Activated CD8-positive, alpha-beta T cell treated with anti-CD3 and anti-CD28 coated beads, Interleukin-2, amount 10 ng/mL, durations not matched to agents 7 days and 5 days (primary cell): ENCODE results near the gene RTN3. TPM values are rescaled to one million over a fixed set of nuclear protein-coding genes. Genes with fewer than 3 reads are reported as not detected.

Experiments
- ATAC-seq: fragments of 150-1000 bp; cut with Tn5 transposase; one replicate; pipeline ENCODE4 v1.10.0; 2021; ENCODE audit warnings: moderate library complexity
- CTCF ChIA-PET: fragments of 350-600 bp; sonication (Branson Sonifier 250); formaldehyde crosslinking; loops from one replicate; lab custom pipeline; 2021; ENCODE audit warnings: antibody characterized with exemption; lab: Charles Lee
- POLR2A ChIA-PET: fragments of 350-600 bp; sonication (Branson Sonifier 250); formaldehyde crosslinking; loops from one replicate; lab custom pipeline; 2021; ENCODE audit warnings: antibody characterized with exemption; lab: Charles Lee
- DNase-seq: peaks from one replicate; pipeline ENCODE4 v3.0.0-alpha.2; 2020
- H3K27ac Mint-ChIP-seq: one replicate; pipeline ENCODE4 v1.8.0; 2021; ENCODE audit warnings: mild to moderate bottlenecking, mixed read lengths
- H3K27me3 Mint-ChIP-seq: one replicate; pipeline ENCODE4 v1.8.0; 2021; ENCODE audit warnings: low read depth, mixed read lengths
- H3K36me3 Mint-ChIP-seq: one replicate; pipeline ENCODE4 v1.8.0; 2021; ENCODE audit warnings: low read depth, mixed read lengths
- H3K4me1 Mint-ChIP-seq: one replicate; pipeline ENCODE4 v1.8.0; 2021; ENCODE audit warnings: low read depth, mixed read lengths
- H3K4me3 Mint-ChIP-seq: one replicate; pipeline ENCODE4 v1.8.0; 2021; ENCODE audit warnings: mild to moderate bottlenecking, mixed read lengths
- H3K9me3 Mint-ChIP-seq: one replicate; pipeline ENCODE4 v1.8.0; 2022; ENCODE audit warnings: mixed read lengths; ENCODE audit not compliant: insufficient read depth
- total RNA-seq, 2 experiments: library from RNA; stranded (reverse); gene quantifications; one replicate each; pipeline ENCODE4 v1.2.3, GENCODE V29; 2021

Gene RTN3
- total RNA-seq, 2 experiments from 2014 or later, result 62.2 to 62.4 TPM

- ChIA-PET CTCF (interaction anchor here (1.7 kb wide), 1 partner anchor 9 kb away, joined by 4 read pairs; no protein-coding TSS in a partner anchor), POLR2A (no interaction called here)
- Mint-ChIP-seq H3K36me3 (no peaks in the 10 kb centered on the region), H3K4me1 (peaks cover 15% of the 10 kb centered on the region), H3K4me3 (no peak overlapping the region), H3K27ac (no peak overlapping the region), H3K27me3 (peaks cover 3% of the 10 kb centered on the region), H3K9me3 (no peaks in the 10 kb centered on the region)
- DNase-seq (no peak), ATAC-seq (no peak)
Observed at GRCh38 chr11:63764679-63765647, 83.7 kb downstream of the RTN3 start.

- POLR2A ChIA-PET, result interaction anchor here (0.9 kb wide), 1 partner anchor 94 kb away, joined by 3 read pairs; the partner anchor contains the start of gene ATL3
- no peaks in the 10 kb centered on the region for H3K36me3 Mint-ChIP-seq
Observed at GRCh38 chr11:63765688-63766241, 84.5 kb downstream of the RTN3 start.

GRCh38 chr11:63766531-63767235 lies 85.4 kb downstream of the RTN3 start:
- H3K27ac Mint-ChIP-seq, result no peak overlapping the region
- DNase-seq (no peak), ATAC-seq (no peak)
- no peaks in the 10 kb centered on the region for H3K9me3 Mint-ChIP-seq
- ChIA-PET POLR2A (interaction anchor here (0.9 kb wide), 2 partner anchors 95 to 125 kb away, joined by 3 read pairs; partner anchors contain the start of gene ATL3), CTCF (interaction anchor here (1.0 to 3.5 kb wide), 6 partner anchors 10 to 179 kb away, joined by 3 to 30 read pairs (median 4); no protein-coding TSS in a partner anchor)
- no peaks in the 10 kb centered on the region for H3K36me3 Mint-ChIP-seq
- H3K4me1 Mint-ChIP-seq, result peaks cover 15% of the 10 kb centered on the region
- peak overlapping the region; percentile 92 for H3K4me3 Mint-ChIP-seq
- H3K27me3 Mint-ChIP-seq, result peaks cover 16% of the 10 kb centered on the region

More at GRCh38 chr11:63765688-63766241, 84.5 kb downstream of the RTN3 start:
- Mint-ChIP-seq H3K27ac (no peak overlapping the region), H3K4me3 (no peak overlapping the region), H3K9me3 (no peaks in the 10 kb centered on the region), H3K4me1 (peaks cover 15% of the 10 kb centered on the region), H3K27me3 (peaks cover 10% of the 10 kb centered on the region)
- DNase-seq (no peak), ATAC-seq (no peak)
- CTCF ChIA-PET, result interaction anchor here (0.8 to 1.7 kb wide), 2 partner anchors 10 to 127 kb away, joined by 3 to 4 read pairs; no protein-coding TSS in a partner anchor

GRCh38 chr11:63767267-63767564 lies 85.9 kb downstream of the RTN3 start:
- ChIA-PET POLR2A (interaction anchor here (0.9 to 2.4 kb wide), 2 partner anchors 86 to 125 kb away, joined by 3 to 6 read pairs; partner anchors contain the start of gene RTN3), CTCF (interaction anchor here (0.9 to 3.5 kb wide), 16 partner anchors 10 to 588 kb away, joined by 3 to 30 read pairs (median 4); no protein-coding TSS in a partner anchor)
- ATAC-seq, result peak; percentile 48
- Mint-ChIP-seq H3K27ac (no peak overlapping the region), H3K9me3 (no peaks in the 10 kb centered on the region), H3K27me3 (peaks cover 19% of the 10 kb centered on the region), H3K36me3 (no peaks in the 10 kb centered on the region), H3K4me3 (peak overlapping the region; percentile 92), H3K4me1 (peaks cover 15% of the 10 kb centered on the region)
- DNase-seq, result no peak

- ATAC-seq, result peak; percentile 11
- DNase-seq, result peak; percentile 54
- Mint-ChIP-seq H3K4me3 (peak overlapping the region; percentile 92), H3K27ac (peak overlapping the region; percentile 81), H3K9me3 (no peaks in the 10 kb centered on the region), H3K4me1 (peaks cover 15% of the 10 kb centered on the region), H3K36me3 (no peaks in the 10 kb centered on the region), H3K27me3 (peaks cover 22% of the 10 kb centered on the region)
- ChIA-PET POLR2A (interaction anchor here (0.9 to 2.4 kb wide), 2 partner anchors 86 to 124 kb away, joined by 3 to 6 read pairs; partner anchors contain the start of gene RTN3), CTCF (interaction anchor here (0.9 to 3.5 kb wide), 19 partner anchors 11 to 587 kb away, joined by 3 to 30 read pairs (median 4); no protein-coding TSS in a partner anchor)
Observed at GRCh38 chr11:63767565-63768236, 86.4 kb downstream of the RTN3 start.

- POLR2A ChIA-PET, result interaction anchor here (2.4 kb wide), 1 partner anchor 87 kb away, joined by 6 read pairs; the partner anchor contains the start of gene RTN3
- ATAC-seq, result peak; percentile 66
- CTCF ChIA-PET, result interaction anchor here (0.7 to 3.5 kb wide), 19 partner anchors 11 to 587 kb away, joined by 3 to 30 read pairs (median 4); no protein-coding TSS in a partner anchor
Observed at GRCh38 chr11:63768237-63769041, 87.1 kb downstream of the RTN3 start, which contains the start of gene ZFTA. TSS of gene ZFTA (minus strand) at chr11:63768775. CDS start at chr11:63768622, 153 bp downstream.

GRCh38 chr11:63769042-63769713 lies 87.9 kb downstream of the RTN3 start:
- no peaks in the 10 kb centered on the region for H3K36me3 Mint-ChIP-seq
- H3K4me3 Mint-ChIP-seq, result no peak overlapping the region
- ChIA-PET CTCF (interaction anchor here (0.7 to 3.5 kb wide), 6 partner anchors 10 to 183 kb away, joined by 3 to 30 read pairs (median 4); no protein-coding TSS in a partner anchor), POLR2A (interaction anchor here (2.4 kb wide), 1 partner anchor 88 kb away, joined by 6 read pairs; the partner anchor contains the start of gene RTN3)
- ATAC-seq, result peak; percentile 54
- peaks cover 30% of the 10 kb centered on the region for H3K27me3 Mint-ChIP-seq
- no peaks in the 10 kb centered on the region for H3K9me3 Mint-ChIP-seq
- DNase-seq, result peak; percentile 32
- no peak overlapping the region for H3K27ac Mint-ChIP-seq
- peaks cover 15% of the 10 kb centered on the region for H3K4me1 Mint-ChIP-seq

More at GRCh38 chr11:63768237-63769041, 87.1 kb downstream of the RTN3 start, which contains the start of gene ZFTA:
- Mint-ChIP-seq H3K36me3 (no peaks in the 10 kb centered on the region), H3K4me1 (peaks cover 15% of the 10 kb centered on the region), H3K27me3 (peaks cover 27% of the 10 kb centered on the region), H3K4me3 (peak within 1 kb of the TSS; percentile 92), H3K27ac (peak within 1 kb of the TSS; percentile 81), H3K9me3 (no peaks in the 10 kb centered on the region)
- DNase-seq, result peak; percentile 64

- DNase-seq, result no peak
- CTCF ChIA-PET, result interaction anchor here (3.5 kb wide), 1 partner anchor 176 kb away, joined by 30 read pairs; no protein-coding TSS in a partner anchor
- Mint-ChIP-seq H3K4me1 (peaks cover 15% of the 10 kb centered on the region), H3K9me3 (no peaks in the 10 kb centered on the region), H3K36me3 (no peaks in the 10 kb centered on the region), H3K27ac (no peak overlapping the region), H3K27me3 (peaks cover 31% of the 10 kb centered on the region), H3K4me3 (peak overlapping the region; percentile 50)
- ATAC-seq, result no peak
- POLR2A ChIA-PET, result interaction anchor here (2.4 kb wide), 1 partner anchor 89 kb away, joined by 6 read pairs; the partner anchor contains the start of gene RTN3
Observed at GRCh38 chr11:63769714-63770455, 88.6 kb downstream of the RTN3 start.

- CTCF ChIA-PET, result no interaction called here
- H3K9me3 Mint-ChIP-seq, result no peaks in the 10 kb centered on the region
- H3K27me3 Mint-ChIP-seq, result peaks cover 36% of the 10 kb centered on the region
- H3K27ac Mint-ChIP-seq, result no peak overlapping the region
- DNase-seq (no peak), ATAC-seq (no peak)
- no peak overlapping the region for H3K4me3 Mint-ChIP-seq
- POLR2A ChIA-PET, result no interaction called here
- H3K4me1 Mint-ChIP-seq, result peaks cover 15% of the 10 kb centered on the region
- no peaks in the 10 kb centered on the region for H3K36me3 Mint-ChIP-seq
Observed at GRCh38 chr11:63770763-63771162, 89.5 kb downstream of the RTN3 start.
